Colonic mucosa (tissue), 4 donors: Measurements from ENCODE around the gene SON. TPM values are rescaled to one million over a fixed set of nuclear protein-coding genes. Genes with fewer than 3 reads are reported as not detected.
A peak's percentile ranks its signal among the peaks of the same experiment; 100 is the strongest.

Experiments
- DNase-seq: peaks from one replicate; pipeline ENCODE4 v3.0.0-alpha.2; 2020
- H3K27ac ChIP-seq: fragments of 200-600 bp; one replicate; pipeline ENCODE4 v1.8.0; 2021
- H3K27me3 ChIP-seq: fragments of 200-600 bp; one replicate; pipeline ENCODE4 v1.8.0; 2021
- H3K36me3 ChIP-seq: fragments of 200-600 bp; one replicate; pipeline ENCODE4 v1.8.0; 2021
- H3K4me1 ChIP-seq: fragments of 200-600 bp; one replicate; pipeline ENCODE4 v1.8.0; 2021; ENCODE audit warnings: mild to moderate bottlenecking
- H3K4me3 ChIP-seq: fragments of 200-600 bp; one replicate; pipeline ENCODE4 v1.8.0; 2021
- H3K9ac ChIP-seq, 2 donors: one replicate each; pipeline ENCODE4 v1.7.0; 2013; ENCODE audit warnings: control low read depth in 2 of 2, low read depth in 2 of 2, low read length in 2 of 2
- H3K9me3 ChIP-seq: fragments of 200-600 bp; one replicate; pipeline ENCODE4 v1.8.0; 2021
- intact Hi-C: fragments of 100-400 bp; cut with DNase I; formaldehyde crosslinking; loops from one replicate; pipeline ENCODE4 v1.14.1; 2022
- total RNA-seq, 2 donors: library from RNA; stranded (reverse); fragmentation: NEBNext Ultra II Directional in 1 of 2; extraction: Animal tissue kit (Norgen Biotek cat#: 25700) in 1 of 2; gene quantifications; one replicate each; pipeline ENCODE4 v1.2.1, GENCODE V29; 2021
- TF ChIP-seq, protein P1 (sequence below): fragments of 200-600 bp; IDR thresholded peaks from one replicate; pipeline ENCODE4 v1.8.0; 2022; ENCODE audit warnings: antibody characterized with exemption, mild to moderate bottlenecking
- donor health status: healthy.
- donor health status: DM: no; HTN: no; CAD: no.
- donor health status: DM: no; HTN: no; CAD: no.

SON gene
- total RNA-seq, 2 donors from 2014 or later: 190 to 213 TPM

DNA sequence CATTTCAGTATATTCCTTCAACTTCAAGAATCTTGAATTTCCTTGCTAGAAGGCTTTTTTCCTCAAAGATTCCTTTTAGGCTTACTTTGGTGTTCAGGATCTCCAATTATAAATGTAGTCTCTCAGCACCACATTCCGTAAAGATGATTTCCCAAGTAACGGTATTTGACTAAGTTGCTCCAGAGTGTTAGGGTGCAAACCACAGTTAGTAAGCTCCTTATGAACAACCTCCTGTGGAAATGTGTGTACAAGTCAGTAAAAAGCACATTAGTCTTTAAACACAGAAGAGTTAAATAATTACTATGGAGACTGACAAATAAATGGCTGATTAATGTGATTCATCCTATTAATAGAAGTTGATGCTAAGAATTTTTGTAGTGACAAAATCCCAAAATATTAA, 35.4 kb downstream of the SON start:
- no peaks in the 10 kb centered on the region for H3K36me3 ChIP-seq
- H3K9ac ChIP-seq: no peak overlapping the region
- no peak overlapping the region for H3K27ac ChIP-seq
- TF ChIP-seq, protein P1, sequence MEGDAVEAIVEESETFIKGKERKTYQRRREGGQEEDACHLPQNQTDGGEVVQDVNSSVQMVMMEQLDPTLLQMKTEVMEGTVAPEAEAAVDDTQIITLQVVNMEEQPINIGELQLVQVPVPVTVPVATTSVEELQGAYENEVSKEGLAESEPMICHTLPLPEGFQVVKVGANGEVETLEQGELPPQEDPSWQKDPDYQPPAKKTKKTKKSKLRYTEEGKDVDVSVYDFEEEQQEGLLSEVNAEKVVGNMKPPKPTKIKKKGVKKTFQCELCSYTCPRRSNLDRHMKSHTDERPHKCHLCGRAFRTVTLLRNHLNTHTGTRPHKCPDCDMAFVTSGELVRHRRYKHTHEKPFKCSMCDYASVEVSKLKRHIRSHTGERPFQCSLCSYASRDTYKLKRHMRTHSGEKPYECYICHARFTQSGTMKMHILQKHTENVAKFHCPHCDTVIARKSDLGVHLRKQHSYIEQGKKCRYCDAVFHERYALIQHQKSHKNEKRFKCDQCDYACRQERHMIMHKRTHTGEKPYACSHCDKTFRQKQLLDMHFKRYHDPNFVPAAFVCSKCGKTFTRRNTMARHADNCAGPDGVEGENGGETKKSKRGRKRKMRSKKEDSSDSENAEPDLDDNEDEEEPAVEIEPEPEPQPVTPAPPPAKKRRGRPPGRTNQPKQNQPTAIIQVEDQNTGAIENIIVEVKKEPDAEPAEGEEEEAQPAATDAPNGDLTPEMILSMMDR: no peak
- no peak overlapping the region for H3K4me3 ChIP-seq
- no peak for DNase-seq
- H3K9me3 ChIP-seq: no peaks in the 10 kb centered on the region
- no peaks in the 10 kb centered on the region for H3K27me3 ChIP-seq
- no peaks in the 10 kb centered on the region for H3K4me1 ChIP-seq
- intact Hi-C loops: no loop called here

DNA sequence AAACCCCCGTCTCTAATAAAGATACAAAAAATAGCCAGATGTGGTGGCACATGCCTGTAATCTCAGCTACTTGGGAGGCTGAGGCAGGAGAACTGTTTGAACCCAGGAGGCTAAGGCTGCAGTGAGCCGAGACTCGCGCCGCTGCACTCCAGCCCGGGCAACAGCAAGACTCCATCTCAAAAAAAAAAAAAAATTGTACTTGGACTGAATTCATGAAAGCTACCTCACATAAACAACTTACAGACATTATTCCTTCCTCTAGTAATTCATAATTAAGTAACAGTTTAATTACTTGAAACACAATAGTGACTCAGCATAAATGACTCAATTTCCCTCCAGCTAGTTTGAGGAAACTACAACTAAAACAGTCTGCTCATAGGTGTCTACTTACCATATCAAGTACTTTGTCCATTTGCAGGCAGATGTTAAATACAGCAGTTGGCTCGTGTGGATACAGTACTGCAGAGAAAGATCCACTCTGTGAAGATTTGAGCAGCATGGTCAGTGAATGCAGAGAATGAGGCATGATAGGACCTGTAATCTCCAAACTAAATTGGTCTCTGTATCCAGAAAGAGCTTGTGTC, 36.2 kb downstream of the SON start:
- Histone ChIP-seq H3K4me3 (no peak overlapping the region), H3K9ac (no peak overlapping the region), H3K27me3 (no peaks in the 10 kb centered on the region), H3K36me3 (no peaks in the 10 kb centered on the region), H3K27ac (no peak overlapping the region), H3K9me3 (no peaks in the 10 kb centered on the region), H3K4me1 (no peaks in the 10 kb centered on the region)
- no peak for DNase-seq
- TF ChIP-seq, protein P1: no peak
- intact Hi-C loops: no loop called here

DNA sequence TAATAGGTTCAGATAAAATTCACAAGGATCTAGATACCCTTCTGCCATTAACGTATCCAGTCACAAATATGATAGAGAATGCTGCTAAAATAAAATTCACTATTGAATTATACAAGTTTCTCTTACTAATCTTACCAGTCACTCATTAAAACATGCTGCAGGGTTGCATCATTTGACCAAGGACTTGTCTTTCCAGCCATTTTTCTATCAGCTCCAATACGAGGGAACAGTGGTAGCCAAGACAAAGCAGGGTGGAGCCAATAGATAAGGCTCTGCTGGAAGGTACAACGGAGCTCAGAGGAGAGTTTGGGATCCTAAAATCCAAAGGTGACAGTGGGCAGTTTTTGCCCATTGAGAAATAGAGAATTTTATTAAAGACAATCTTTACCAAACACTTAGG, 41.6 kb downstream of the SON start:
- intact Hi-C loops: no loop called here
- no peak for DNase-seq
- no peak overlapping the region for H3K27ac ChIP-seq
- H3K4me3 ChIP-seq: no peak overlapping the region
- H3K27me3 ChIP-seq: no peaks in the 10 kb centered on the region
- no peak overlapping the region for H3K9ac ChIP-seq
- no peaks in the 10 kb centered on the region for H3K9me3 ChIP-seq
- TF ChIP-seq, protein P1: no peak
- H3K36me3 ChIP-seq: no peaks in the 10 kb centered on the region
- H3K4me1 ChIP-seq: no peaks in the 10 kb centered on the region

DNA sequence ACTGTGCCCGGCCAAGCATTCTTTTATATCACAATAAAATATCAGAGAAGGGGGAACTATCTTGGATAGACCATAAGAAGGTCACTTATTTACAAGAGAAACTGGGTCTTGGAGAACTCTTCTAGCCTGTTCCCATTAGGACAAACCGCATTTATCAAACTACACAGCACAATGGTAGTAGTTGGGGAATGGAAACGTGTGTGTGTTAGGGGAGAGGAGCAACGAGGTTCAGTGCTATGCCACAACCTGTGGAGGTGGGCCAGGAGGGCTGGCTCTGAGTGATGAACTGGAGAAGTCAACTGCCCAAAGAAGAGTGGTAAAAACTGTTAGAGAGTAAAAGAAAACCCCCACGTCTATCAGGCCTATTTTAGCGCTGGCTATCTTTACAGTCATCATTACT, 44.1 kb downstream of the SON start:
- TF ChIP-seq, protein P1: no peak
- H3K9ac ChIP-seq: no peak overlapping the region
- intact Hi-C loops: loop anchor here (5.0 kb wide), 1 partner anchor 45 kb away; the partner anchor contains the start of genes GART and SON
- H3K9me3 ChIP-seq: no peaks in the 10 kb centered on the region
- H3K36me3 ChIP-seq: no peaks in the 10 kb centered on the region
- no peaks in the 10 kb centered on the region for H3K27me3 ChIP-seq
- no peak for DNase-seq
- H3K27ac ChIP-seq: no peak overlapping the region
- no peaks in the 10 kb centered on the region for H3K4me1 ChIP-seq
- H3K4me3 ChIP-seq: no peak overlapping the region

DNA sequence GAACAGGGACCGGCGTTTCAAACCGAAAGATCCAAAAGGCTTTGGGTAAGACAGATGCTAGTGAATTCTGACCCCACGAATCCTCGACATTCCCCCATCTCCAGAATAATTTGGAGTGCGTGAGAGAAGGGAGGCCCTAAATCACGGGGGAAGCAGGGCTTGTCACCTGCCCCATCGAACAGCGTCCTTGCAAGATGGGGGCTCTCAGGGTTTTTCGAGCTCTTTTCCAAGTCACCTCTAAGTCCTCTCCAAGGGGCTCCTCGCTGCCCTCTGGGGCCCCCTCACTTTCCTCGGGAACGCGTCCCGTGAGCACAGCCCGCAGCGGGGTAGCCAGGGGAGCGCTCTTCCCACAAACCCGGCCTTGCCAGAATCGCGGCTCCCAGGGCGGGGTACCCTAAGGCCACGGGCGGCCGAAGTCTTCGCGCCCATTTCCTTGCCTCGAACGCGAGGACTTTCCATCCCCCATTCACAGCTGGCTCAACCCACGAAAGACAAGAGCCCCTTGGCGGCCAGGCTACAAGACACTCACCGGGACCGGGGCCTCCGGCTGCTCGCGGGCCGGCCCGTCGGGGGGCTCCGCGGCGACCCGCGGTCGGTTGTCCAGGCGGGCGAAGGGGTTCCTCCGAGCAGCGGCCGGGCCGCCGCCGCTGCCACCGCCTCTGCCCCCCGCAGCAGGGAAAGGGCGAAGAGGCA, 45.1 kb downstream of the SON start:
- Histone ChIP-seq H3K4me3 (peak overlapping the region; percentile 94), H3K4me1 (no peaks in the 10 kb centered on the region), H3K9ac (peak overlapping the region; percentile 35 to 74), H3K9me3 (no peaks in the 10 kb centered on the region), H3K27me3 (no peaks in the 10 kb centered on the region), H3K36me3 (no peaks in the 10 kb centered on the region), H3K27ac (peak overlapping the region; percentile 74)
- TF ChIP-seq, protein P1: no peak
- intact Hi-C loops: loop anchor here (5.0 kb wide), 1 partner anchor 46 kb away; the partner anchor contains the start of genes GART and SON
- peak; percentile 49 for DNase-seq
